ENCODE data around the gene ERP27. TPM values are rescaled to one million over a fixed set of nuclear protein-coding genes. Genes with fewer than 3 reads are reported as not detected.
A peak's percentile ranks its signal among the peaks of the same experiment; 100 is the strongest.

The ERP27 gene
- total RNA-seq, 1 donor from 2014 or later = 9.7 TPM

DNA sequence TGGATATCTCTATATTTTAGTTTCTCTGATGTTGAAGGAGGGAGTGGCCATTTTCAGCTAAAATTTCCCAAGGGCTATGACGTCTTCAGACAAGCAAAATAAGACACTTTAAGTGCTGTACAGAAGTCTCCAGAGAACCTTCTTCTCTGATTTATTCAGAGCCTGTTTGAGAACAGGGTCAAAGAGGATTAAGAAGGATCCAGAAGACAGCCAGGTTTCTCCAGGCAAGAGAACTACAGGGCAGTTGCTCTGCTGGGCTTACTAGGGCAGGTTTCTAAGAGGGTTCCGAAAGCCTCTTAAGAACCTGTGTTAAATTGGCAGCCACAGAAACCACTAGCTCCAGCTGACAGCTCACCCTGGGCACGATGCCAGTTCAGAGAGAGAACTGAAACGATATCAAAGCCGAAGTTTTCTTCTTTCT lies 53.9 kb downstream of the ERP27 start:
- no peak for TF ChIP-seq CTCF (IDR thresholded peaks at IDR 0.05)
- Histone ChIP-seq H3K4me1 (peaks cover 13% of the 10 kb centered on the region), H3K9me3 (no peaks in the 10 kb centered on the region), H3K27me3 (no peaks in the 10 kb centered on the region), H3K4me3 (peak overlapping the region; percentile 48), H3K27ac (peak overlapping the region; percentile 73), H3K36me3 (peaks cover 12% of the 10 kb centered on the region)
- intact Hi-C loops (cut with DNase I) = no loop called here
- ATAC-seq (peak; percentile 86), DNase-seq (peak; percentile 79)

DNA sequence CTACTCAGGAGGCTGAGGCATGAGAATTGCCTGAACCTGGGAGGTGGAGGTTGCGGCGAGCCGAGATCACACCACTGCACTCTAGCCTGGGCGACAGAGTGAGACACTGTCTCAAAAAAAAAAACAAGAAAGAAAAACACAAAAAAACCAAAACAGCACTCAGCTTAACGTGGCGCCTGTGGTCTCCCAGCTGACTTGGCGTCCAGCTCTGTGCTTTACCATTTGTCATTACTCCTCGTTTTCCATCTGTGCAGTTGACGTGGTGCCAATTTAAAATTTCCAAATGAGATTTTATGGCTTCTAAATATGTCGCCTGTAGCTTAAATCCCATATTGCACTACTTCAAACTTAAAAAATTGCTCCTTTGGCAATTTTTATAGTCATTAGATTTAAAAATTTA lies 54.7 kb downstream of the ERP27 start:
- H3K4me1 ChIP-seq = peaks cover 13% of the 10 kb centered on the region
- no peak for TF ChIP-seq CTCF (IDR thresholded peaks at IDR 0.05)
- peak overlapping the region; percentile 48 for H3K4me3 ChIP-seq
- peak overlapping the region; percentile 73 for H3K27ac ChIP-seq
- H3K9me3 ChIP-seq = no peaks in the 10 kb centered on the region
- no peak for ATAC-seq
- DNase-seq = no peak
- H3K27me3 ChIP-seq = no peaks in the 10 kb centered on the region
- peaks cover 12% of the 10 kb centered on the region for H3K36me3 ChIP-seq
- intact Hi-C loops (cut with DNase I) = no loop called here

DNA sequence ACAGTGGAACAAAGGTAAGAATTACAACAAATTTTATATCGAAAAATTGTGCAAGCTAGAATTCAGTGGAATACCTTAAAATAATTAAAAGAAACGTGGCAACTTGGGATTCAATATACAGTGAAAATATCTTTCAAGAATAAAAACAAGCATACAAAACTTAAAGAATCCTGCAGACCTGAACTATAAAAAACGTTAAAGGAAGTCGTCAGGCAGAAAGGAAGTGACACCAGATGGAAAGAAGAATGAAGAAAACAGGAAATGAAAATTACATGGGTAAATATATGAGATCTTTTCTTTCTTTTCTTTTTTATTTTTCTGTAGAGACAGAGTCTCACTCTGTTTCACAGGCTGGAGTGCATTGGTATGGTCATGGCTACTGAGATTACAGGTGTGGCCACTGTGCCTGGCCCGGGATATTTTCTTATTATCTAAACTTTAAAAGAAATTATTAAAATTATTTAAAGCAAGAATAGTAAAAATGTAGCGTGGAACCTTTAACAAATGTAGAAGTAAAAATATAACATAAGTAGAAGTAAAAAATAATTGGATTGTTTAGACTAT lies 57.4 kb downstream of the ERP27 start:
- Histone ChIP-seq H3K27me3 (no peaks in the 10 kb centered on the region), H3K4me1 (peaks cover 5% of the 10 kb centered on the region), H3K27ac (no peak overlapping the region), H3K4me3 (no peak overlapping the region), H3K36me3 (peaks cover 12% of the 10 kb centered on the region), H3K9me3 (no peaks in the 10 kb centered on the region)
- ATAC-seq (no peak), DNase-seq (no peak)
- intact Hi-C loops (cut with DNase I) = no loop called here
- no peak for TF ChIP-seq CTCF (IDR thresholded peaks at IDR 0.05)

DNA sequence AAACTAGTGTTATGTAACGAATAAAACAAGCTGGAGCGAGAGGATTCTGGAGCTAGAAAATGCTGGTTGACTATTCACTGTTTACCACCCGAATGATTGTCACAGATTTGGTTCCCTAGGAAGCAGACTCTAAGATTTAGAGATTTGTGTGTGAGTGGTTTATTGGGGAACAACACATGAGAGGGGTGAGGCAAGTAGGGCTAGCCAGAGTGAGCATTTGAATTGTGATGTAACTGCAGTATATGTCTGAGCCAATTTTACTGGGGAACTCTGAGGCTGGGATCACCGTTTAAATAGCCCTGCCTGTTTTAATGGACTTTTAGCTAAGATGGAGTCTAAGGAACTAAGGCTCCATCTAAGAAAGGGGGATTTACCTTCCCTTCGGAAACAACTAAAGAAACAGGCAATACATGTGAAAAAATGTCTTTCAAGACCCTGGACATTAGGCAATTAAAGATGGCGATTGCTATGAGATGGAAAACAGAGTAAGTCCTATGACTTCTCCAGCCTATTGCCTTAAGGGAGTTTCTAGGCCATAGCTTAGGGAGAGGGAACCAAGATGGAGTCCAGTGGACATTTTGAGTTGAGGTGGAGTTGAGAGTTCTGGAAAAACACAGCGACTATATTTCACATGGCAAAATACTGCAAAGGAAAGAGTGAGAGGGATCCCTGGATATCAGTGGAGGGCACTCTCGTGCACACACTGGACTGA lies 59.0 kb downstream of the ERP27 start:
- no peak for TF ChIP-seq CTCF (IDR thresholded peaks at IDR 0.05)
- ATAC-seq = no peak

GRCh38 chr12:14878488-14878887 lies 59.8 kb downstream of the ERP27 start:
- H3K36me3 ChIP-seq = peaks cover 12% of the 10 kb centered on the region
- no peak overlapping the region for H3K4me3 ChIP-seq
- no peaks in the 10 kb centered on the region for H3K4me1 ChIP-seq
- intact Hi-C loops (cut with DNase I) = no loop called here
- no peaks in the 10 kb centered on the region for H3K27me3 ChIP-seq
- no peaks in the 10 kb centered on the region for H3K9me3 ChIP-seq
- H3K27ac ChIP-seq = no peak overlapping the region
- no peak for TF ChIP-seq CTCF (IDR thresholded peaks at IDR 0.05)
- no peak for ATAC-seq
- DNase-seq = no peak

More for the DNA sequence above, 59.0 kb downstream of the ERP27 start:
- Histone ChIP-seq H3K4me1 (peaks cover 3% of the 10 kb centered on the region), H3K4me3 (no peak overlapping the region), H3K27me3 (no peaks in the 10 kb centered on the region), H3K27ac (no peak overlapping the region), H3K36me3 (peaks cover 12% of the 10 kb centered on the region), H3K9me3 (no peaks in the 10 kb centered on the region)
- DNase-seq = no peak
- intact Hi-C loops (cut with DNase I) = no loop called here
